Vagina (tissue), 2 donors: Measurements from ENCODE around the gene CAP1.

Experiments used
- POLR2A ChIP-seq, 2 donors: fragments of 450-650 bp; IDR thresholded peaks; one replicate each; pipeline ENCODE4 v1.6.1; 2017; ENCODE audit warnings: antibody characterized with exemption in 2 of 2, mild to moderate bottlenecking in 2 of 2, moderate library complexity in 2 of 2
- TF ChIP-seq, protein P1 (sequence below), 3 experiments: fragments of 450-650 bp in 2 of 3; fragments of 200-600 bp in 1 of 3; sonication (generic) in 1 of 3; IDR thresholded peaks; one replicate each; pipeline ENCODE4 v1.5.1; 2017 to 2019; ENCODE audit warnings: antibody characterized with exemption in 3 of 3, mild to moderate bottlenecking in 2 of 3, moderate library complexity in 2 of 3

DNA sequence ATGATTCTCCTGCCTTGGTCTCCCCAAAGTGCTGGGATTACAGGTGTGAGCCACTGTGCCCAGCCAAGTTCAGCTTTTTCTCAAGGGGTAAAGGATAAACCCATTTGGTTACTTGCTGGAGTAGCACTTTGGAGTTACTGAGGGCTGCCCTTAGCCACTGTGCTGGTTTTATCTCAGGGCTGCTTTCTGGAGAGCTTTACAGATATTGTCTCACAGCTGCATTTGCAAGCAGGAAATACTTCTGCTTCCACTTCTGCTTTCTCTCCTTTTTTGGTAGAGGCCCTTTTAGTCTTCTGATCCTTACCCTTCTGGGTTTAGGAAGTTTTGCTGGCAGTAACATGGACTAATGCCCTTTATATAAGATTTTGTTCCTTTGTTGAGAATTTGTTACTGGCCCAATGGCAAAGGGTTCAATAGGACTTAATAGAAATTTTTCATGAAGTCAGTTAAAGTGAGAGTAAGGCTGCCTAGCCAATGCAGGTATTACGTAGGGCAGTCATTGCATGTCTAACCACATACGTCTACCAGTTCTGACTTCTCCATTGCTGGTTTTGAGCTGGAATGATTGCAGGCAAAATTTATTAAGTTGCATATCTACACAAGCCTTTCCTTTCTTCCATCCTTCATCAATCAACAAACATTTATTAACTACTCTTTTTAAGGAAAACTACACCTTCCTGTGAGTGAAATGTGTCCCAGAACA is 24.4 kb downstream of the CAP1 start:
- TF ChIP-seq POLR2A (IDR thresholded peaks at IDR 0.05) = no peak
- TF ChIP-seq, protein P1, sequence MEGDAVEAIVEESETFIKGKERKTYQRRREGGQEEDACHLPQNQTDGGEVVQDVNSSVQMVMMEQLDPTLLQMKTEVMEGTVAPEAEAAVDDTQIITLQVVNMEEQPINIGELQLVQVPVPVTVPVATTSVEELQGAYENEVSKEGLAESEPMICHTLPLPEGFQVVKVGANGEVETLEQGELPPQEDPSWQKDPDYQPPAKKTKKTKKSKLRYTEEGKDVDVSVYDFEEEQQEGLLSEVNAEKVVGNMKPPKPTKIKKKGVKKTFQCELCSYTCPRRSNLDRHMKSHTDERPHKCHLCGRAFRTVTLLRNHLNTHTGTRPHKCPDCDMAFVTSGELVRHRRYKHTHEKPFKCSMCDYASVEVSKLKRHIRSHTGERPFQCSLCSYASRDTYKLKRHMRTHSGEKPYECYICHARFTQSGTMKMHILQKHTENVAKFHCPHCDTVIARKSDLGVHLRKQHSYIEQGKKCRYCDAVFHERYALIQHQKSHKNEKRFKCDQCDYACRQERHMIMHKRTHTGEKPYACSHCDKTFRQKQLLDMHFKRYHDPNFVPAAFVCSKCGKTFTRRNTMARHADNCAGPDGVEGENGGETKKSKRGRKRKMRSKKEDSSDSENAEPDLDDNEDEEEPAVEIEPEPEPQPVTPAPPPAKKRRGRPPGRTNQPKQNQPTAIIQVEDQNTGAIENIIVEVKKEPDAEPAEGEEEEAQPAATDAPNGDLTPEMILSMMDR (IDR thresholded peaks at IDR 0.05) = no peak
